H1 (cell line): ENCODE data around the gene CELF1. TPM values are rescaled to one million over a fixed set of nuclear protein-coding genes. Genes with fewer than 3 reads are reported as not detected.

ENCODE experiments used
- CTCF ChIA-PET: fragments of 300-600 bp; sonication (Branson Sonifier 250); formaldehyde crosslinking; loops from one replicate; lab custom pipeline; 2021; ENCODE audit not compliant: partially characterized antibody; lab: Charles Lee
- POLR2A ChIA-PET: fragments of 300-600 bp; sonication (Branson Sonifier 250); formaldehyde crosslinking; loops from one replicate; lab custom pipeline; 2021; ENCODE audit warnings: inconsistent platforms; ENCODE audit not compliant: partially characterized antibody; lab: Charles Lee
- DNase-seq, 2 experiments: peaks; one replicate each; pipeline versions ENCODE4 v3.0.0 to v3.0.0-alpha.2; 2010 to 2022; ENCODE audit warnings: low spot score in 2 of 2, low read depth in 1 of 2, mixed read lengths in 1 of 2
- FAIRE-seq: peaks from 2 replicates; lab custom pipeline; 2011; peaks lifted over from hg19 to GRCh38; lab: Jason Lieb, UNC
- H2AFZ ChIP-seq: 2 replicates; pipeline ENCODE4 v1.8.1; 2012; ENCODE audit warnings: low read length, inconsistent platforms
- H2AK5ac ChIP-seq: 2 replicates; pipeline ENCODE4 v1.6.1; 2013; ENCODE audit warnings: low read depth, low read length
- H2BK120ac ChIP-seq: replicated peaks from 2 replicates; pipeline ENCODE3; 2013; ENCODE audit warnings: low read depth, low read length, inconsistent platforms
- H2BK12ac ChIP-seq: 2 replicates; pipeline ENCODE4 v1.6.1; 2013; ENCODE audit warnings: low read depth, low read length
- H2BK15ac ChIP-seq: 2 replicates; pipeline ENCODE4 v1.6.1; 2013; ENCODE audit warnings: low read length
- H2BK20ac ChIP-seq: 2 replicates; pipeline ENCODE4 v1.6.1; 2013; ENCODE audit warnings: low read length
- H2BK5ac ChIP-seq: 2 replicates; pipeline ENCODE4 v1.6.1; 2013; ENCODE audit warnings: low read depth, low read length
- H3K14ac ChIP-seq: 2 replicates; pipeline ENCODE4 v1.6.1; 2013; ENCODE audit warnings: inconsistent platforms; ENCODE audit not compliant: insufficient read length
- H3K18ac ChIP-seq: 2 replicates; pipeline ENCODE4 v1.6.1; 2013; ENCODE audit warnings: low read length; ENCODE audit errors: extremely low read depth
- H3K23ac ChIP-seq: 2 replicates; pipeline ENCODE4 v1.6.1; 2013; ENCODE audit warnings: inconsistent platforms; ENCODE audit not compliant: insufficient read length
- H3K23me2 ChIP-seq: 2 replicates; pipeline ENCODE4 v1.6.1; 2013; ENCODE audit warnings: low read depth, low read length
- H3K27ac ChIP-seq: 2 replicates; pipeline ENCODE4 v1.6.1; 2011; ENCODE audit warnings: low read depth, low read length, inconsistent platforms
- H3K27me3 ChIP-seq, 4 experiments: replicated peaks in 1 of 4; 1 replicate in 1 of 4; 2 replicates in 3 of 4; pipeline versions ENCODE4 v1.6.1 to v1.8.1; 2011 to 2013; ENCODE audit warnings: low read length in 3 of 4, mild to moderate bottlenecking in 3 of 4, inconsistent platforms in 2 of 4, mixed read lengths in 2 of 4, moderate library complexity in 1 of 4; ENCODE audit not compliant: control insufficient read depth in 3 of 4, insufficient read depth in 3 of 4; ENCODE audit errors: extremely low read depth in 1 of 4
- H3K36me3 ChIP-seq, 4 experiments: 2 replicates each; pipeline versions ENCODE4 v1.6.1 to v1.8.1; 2011 to 2013; ENCODE audit warnings: mild to moderate bottlenecking in 4 of 4, low read length in 3 of 4, moderate library complexity in 2 of 4, control low read depth in 1 of 4, inconsistent platforms in 1 of 4; ENCODE audit not compliant: insufficient read depth in 4 of 4, control insufficient read depth in 2 of 4
- H3K4ac ChIP-seq: replicated peaks from 2 replicates; pipeline ENCODE3; 2013; ENCODE audit warnings: low read length, low read depth, mixed read lengths, inconsistent platforms; ENCODE audit not compliant: insufficient read length
- H3K4me1 ChIP-seq, 4 experiments: replicated peaks in 1 of 4; 1 replicate in 1 of 4; 2 replicates in 3 of 4; pipeline versions ENCODE4 v1.6.1 to v1.8.1; 2011 to 2013; ENCODE audit warnings: low read length in 3 of 4, inconsistent platforms in 2 of 4, mixed read lengths in 1 of 4; ENCODE audit not compliant: insufficient read depth in 4 of 4, control insufficient read depth in 3 of 4
- H3K4me2 ChIP-seq, 2 experiments: 2 replicates each; pipeline versions ENCODE4 v1.6.1 to v1.8.1; 2011 to 2013; ENCODE audit warnings: low read depth in 2 of 2, low read length in 2 of 2, control low read depth in 1 of 2, inconsistent platforms in 1 of 2, mild to moderate bottlenecking in 1 of 2; ENCODE audit not compliant: insufficient read depth in 1 of 2
- H3K4me3 ChIP-seq, 4 experiments: fragments of 200-600, 300-600 bp in 1 of 4; sonication (generic), shearing (Covaris generic), sonication (Bioruptor Twin) in 1 of 4; 2 replicates each; pipeline versions ENCODE4 v1.5.1 to v1.8.1; 2011 to 2016; ENCODE audit warnings: low read length in 4 of 4, low read depth in 3 of 4, control low read depth in 2 of 4, inconsistent platforms in 2 of 4, mild to moderate bottlenecking in 2 of 4, mixed read lengths in 1 of 4, moderate library complexity in 1 of 4; ENCODE audit not compliant: insufficient read depth in 2 of 4; ENCODE audit errors: extremely low read depth in 1 of 4
- H3K56ac ChIP-seq: replicated peaks from 2 replicates; pipeline ENCODE3; 2013; ENCODE audit warnings: low read depth, mild to moderate bottlenecking, mixed read lengths, low read length, inconsistent platforms; ENCODE audit not compliant: insufficient read length
- H3K79me1 ChIP-seq: 2 replicates; pipeline ENCODE4 v1.6.1; 2013; ENCODE audit warnings: low read depth, low read length, control low read depth
- H3K79me2 ChIP-seq, 2 experiments: 2 replicates each; pipeline versions ENCODE4 v1.6.1 to v1.8.1; 2012 to 2013; ENCODE audit warnings: low read length in 2 of 2, mild to moderate bottlenecking in 2 of 2, inconsistent platforms in 1 of 2; ENCODE audit not compliant: insufficient read depth in 2 of 2, control insufficient read depth in 1 of 2
- H3K9ac ChIP-seq, 4 experiments: replicated peaks in 1 of 4; 1 replicate in 1 of 4; 2 replicates in 3 of 4; pipeline versions ENCODE4 v1.6.1 to v1.8.1; 2011 to 2013; ENCODE audit warnings: low read depth in 3 of 4, low read length in 3 of 4, control low read depth in 2 of 4, mild to moderate bottlenecking in 2 of 4, moderate library complexity in 2 of 4, inconsistent platforms in 1 of 4; ENCODE audit errors: extremely low read depth in 1 of 4
- H3K9me3 ChIP-seq, 2 experiments: 2 replicates each; pipeline versions ENCODE4 v1.6.1 to v1.8.1; 2012 to 2013; ENCODE audit warnings: mild to moderate bottlenecking in 2 of 2, moderate library complexity in 2 of 2, control low read depth in 1 of 2, inconsistent platforms in 1 of 2, low read depth in 1 of 2, low read length in 1 of 2, mixed read lengths in 1 of 2; ENCODE audit not compliant: insufficient read depth in 2 of 2
- H4K20me1 ChIP-seq, 2 experiments: replicated peaks in 1 of 2; 2 replicates each; pipeline versions ENCODE3 to v1.8.1; 2011 to 2013; ENCODE audit warnings: inconsistent platforms in 2 of 2, low read length in 2 of 2, mild to moderate bottlenecking in 1 of 2; ENCODE audit not compliant: insufficient read depth in 2 of 2, control insufficient read depth in 1 of 2
- H4K5ac ChIP-seq: 2 replicates; pipeline ENCODE4 v1.6.1; 2013; ENCODE audit warnings: low read length, low read depth, mixed read lengths, inconsistent platforms; ENCODE audit not compliant: insufficient read length
- H4K8ac ChIP-seq: 2 replicates; pipeline ENCODE4 v1.8.0; 2013; ENCODE audit warnings: mild to moderate bottlenecking, moderate library complexity, low read length, inconsistent platforms; ENCODE audit not compliant: insufficient read depth; ENCODE audit errors: extremely low read depth
- H4K91ac ChIP-seq: replicated peaks from 2 replicates; pipeline ENCODE3; 2013; ENCODE audit warnings: low read length, mixed read lengths, inconsistent platforms; ENCODE audit not compliant: insufficient read length
- MAFK ChIP-seq: IDR thresholded peaks from 2 replicates; pipeline ENCODE4 v1.6.1; 2012; ENCODE audit warnings: low read depth, mild to moderate bottlenecking, improper control_type of control experiment, low read length
- WGBS, 2 experiments: shearing (Covaris generic) in 1 of 2; methylation state at CpG; one replicate each; pipeline versions ENCODE4 v1.1.6 to v1.1.7; 2013 to 2015; ENCODE audit warnings: low lambda C conversion rate in 2 of 2, mixed read lengths in 2 of 2, inconsistent platforms in 1 of 2, low coverage in 1 of 2, missing lambda C conversion rate in 1 of 2; ENCODE audit not compliant: insufficient replicate concordance in 2 of 2, insufficient coverage in 1 of 2, insufficient read length in 1 of 2; ENCODE audit errors: extremely low coverage in 1 of 2, missing lambda C conversion rate in 1 of 2; 5-methylcytosine and 5-hydroxymethylcytosine counted together
- polyA plus RNA-seq, 7 experiments: library from polyadenylated mRNA; depleted of rRNA in 3 of 7; stranded (reverse) in 5 of 7; unstranded in 2 of 7; fragments of >200 nt in 5 of 7; fragments of 200-250 nt in 2 of 7; gene quantifications; 1 replicate in 5 of 7; 2 replicates in 1 of 7; 4 replicates in 1 of 7; pipeline versions ENCODE4 v1.2.1 to v1.2.3, GENCODE V29; 2011 to 2013; ENCODE audit warnings: missing spikeins in 2 of 7, mixed read lengths in 2 of 7
- total RNA-seq: library from RNA; stranded (reverse); fragmentation: NEBNext Ultra II Directional; extraction: Animal tissue kit (Norgen Biotek cat#: 25700); gene quantifications from 2 replicates; pipeline ENCODE4 v1.2.1, GENCODE V29; 2021

CELF1 gene
- total and polyA plus RNA-seq, 2 of the 8 experiments (the other 6 are each of a cell fraction or from before 2014, with no cell fraction given): 131 to 197 TPM

DNA sequence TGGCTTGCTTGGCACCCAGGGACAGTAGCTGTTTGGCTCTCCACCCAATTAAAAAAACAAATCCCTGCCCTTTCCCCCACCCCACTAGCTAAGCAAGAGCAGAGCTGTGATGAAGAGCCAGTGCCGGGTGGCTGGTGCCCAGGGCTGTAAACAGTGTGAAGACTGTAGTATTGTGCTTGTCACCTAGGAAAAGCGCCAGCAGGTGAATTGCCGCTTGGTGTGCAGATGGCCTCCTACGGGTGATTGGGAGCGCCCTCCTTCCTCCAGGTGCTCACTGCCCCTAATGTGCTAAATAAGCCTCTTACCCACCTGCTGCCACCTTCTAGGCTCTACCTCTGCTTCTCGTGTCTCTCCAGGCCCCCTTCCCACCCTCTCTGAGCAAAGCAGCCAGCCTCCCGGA, 85.6 kb downstream of the CELF1 start:
- Histone ChIP-seq H2BK5ac (no peak overlapping the region; the same call in 1 of the 2 replicates), H4K20me1 (peaks cover 0 to 18% of the 10 kb centered on the region in 2 experiments), H2BK120ac (no peak overlapping the region), H2AFZ (no peak overlapping the region), H3K56ac (no peak overlapping the region), H3K18ac (no peak overlapping the region), H4K5ac (no peak overlapping the region), H3K79me2 (peaks cover 0 to 16% of the 10 kb centered on the region in 2 experiments; a peak in 2 of 4 replicates), H3K36me3 (peaks cover 10 to 51% (median 24%) of the 10 kb centered on the region in 4 experiments), H3K4me2 (0 out of 4 replicates have a peak overlapping the region, but pooled peaks of 1 of the 2 experiments have one; percentile 6), H3K9ac (no peak overlapping the region), H2AK5ac (no peak overlapping the region), H3K14ac (no peak overlapping the region), H3K23ac (no peak overlapping the region), H3K79me1 (peaks cover 10% of the 10 kb centered on the region), H3K23me2 (no peaks in the 10 kb centered on the region), H2BK12ac (no peak overlapping the region), H2BK15ac (no peak overlapping the region), H2BK20ac (no peak overlapping the region), H3K4ac (no peak overlapping the region), H3K4me1 (peaks cover 11 to 37% (median 23%) of the 10 kb centered on the region in 4 experiments), H3K4me3 (no peak overlapping the region), H3K27ac (no peak overlapping the region), H3K27me3 (no peaks in the 10 kb centered on the region), H4K91ac (no peak overlapping the region), H3K9me3 (no peaks in the 10 kb centered on the region), H4K8ac (no peak overlapping the region)
- CTCF ChIA-PET: interaction anchor here (0.5 to 1.4 kb wide), 5 partner anchors 28 to 290 kb away, joined by 3 to 6 read pairs (median 4); no protein-coding TSS in a partner anchor
- DNase-seq (no peak), FAIRE-seq (no peak)
- 89% methylated on average over 7 of the region's 7 CpGs; no CpG with 5 or more reads in 1 of the 2 experiments for WGBS, 2 experiments
- POLR2A ChIA-PET: interaction anchor here (1.0 to 1.2 kb wide), 2 partner anchors 11 to 12 kb away, joined by 3 to 5 read pairs; no protein-coding TSS in a partner anchor
- no peak for TF ChIP-seq MAFK
